GM21576 (cell line): Measurements from ENCODE around the gene INAVA.
A peak's percentile ranks its signal among the peaks of the same experiment; 100 is the strongest.

ENCODE experiments used
- ATAC-seq: cut with Tn5 transposase; IDR thresholded peaks from one replicate; pipeline ENCODE4 v1.9.1; 2021; ENCODE audit warnings: mild to moderate bottlenecking, moderate library complexity; ENCODE audit not compliant: unreplicated experiment

The INAVA gene, protein sequence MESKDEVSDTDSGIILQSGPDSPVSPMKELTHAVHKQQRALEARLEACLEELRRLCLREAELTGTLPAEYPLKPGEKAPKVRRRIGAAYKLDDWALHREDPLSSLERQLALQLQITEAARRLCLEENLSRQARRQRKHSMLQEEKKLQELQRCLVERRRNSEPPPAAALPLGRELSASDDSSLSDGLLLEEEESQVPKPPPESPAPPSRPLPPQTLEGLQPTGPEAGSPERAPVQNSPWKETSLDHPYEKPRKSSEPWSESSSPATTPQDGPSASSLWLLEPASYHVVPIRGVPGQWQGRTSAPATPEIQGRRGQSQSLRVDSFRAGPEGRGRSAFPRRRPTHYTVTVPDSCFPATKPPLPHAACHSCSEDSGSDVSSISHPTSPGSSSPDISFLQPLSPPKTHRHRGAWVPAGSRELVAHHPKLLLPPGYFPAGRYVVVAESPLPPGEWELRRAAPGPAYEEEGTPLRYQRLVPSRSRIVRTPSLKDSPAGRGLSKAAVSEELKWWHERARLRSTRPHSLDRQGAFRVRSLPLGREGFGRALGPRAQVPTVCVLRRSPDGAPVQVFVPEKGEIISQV

DNA sequence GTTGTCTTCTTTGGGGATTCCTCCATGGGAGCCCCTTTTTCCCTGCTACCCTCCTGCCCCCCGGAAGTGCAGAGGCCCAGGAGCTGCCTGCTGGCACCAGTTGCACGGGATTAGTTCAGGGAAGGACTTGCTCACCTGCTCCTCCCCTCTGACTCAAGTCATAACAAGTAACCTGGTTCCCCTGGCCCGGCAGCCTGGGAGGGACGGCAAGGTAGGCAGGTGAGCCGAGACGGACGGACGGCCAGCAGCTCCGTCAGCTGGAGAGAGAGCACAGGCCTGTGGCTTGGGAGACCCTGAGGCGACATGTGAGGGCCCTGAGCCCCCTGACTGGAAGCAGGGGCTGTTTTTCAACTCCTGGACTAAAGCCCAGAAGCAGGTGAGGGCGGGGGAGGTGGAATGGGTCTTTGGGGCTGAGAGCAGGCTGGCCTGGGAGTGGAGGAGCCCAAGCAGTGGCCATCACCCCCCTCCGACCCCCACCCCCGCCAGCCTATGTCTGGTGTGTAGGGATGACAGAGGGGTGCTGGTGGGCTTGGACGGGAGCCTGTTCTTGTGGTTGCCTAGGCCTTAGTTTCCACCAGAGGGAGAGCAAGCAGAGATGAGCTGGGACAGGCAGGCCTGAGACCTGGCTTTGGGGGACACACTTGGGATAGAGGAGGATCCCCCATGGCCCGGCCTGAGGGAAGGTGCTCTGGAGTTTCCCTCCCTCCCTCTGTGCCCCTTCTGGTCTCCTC is at the start of gene INAVA:
INAVA (plus strand) TSS at position 189 of the 731 bp plus-strand sequence. CDS start 3,501 bp downstream, outside the sequence.
- ATAC-seq, result no peak

DNA sequence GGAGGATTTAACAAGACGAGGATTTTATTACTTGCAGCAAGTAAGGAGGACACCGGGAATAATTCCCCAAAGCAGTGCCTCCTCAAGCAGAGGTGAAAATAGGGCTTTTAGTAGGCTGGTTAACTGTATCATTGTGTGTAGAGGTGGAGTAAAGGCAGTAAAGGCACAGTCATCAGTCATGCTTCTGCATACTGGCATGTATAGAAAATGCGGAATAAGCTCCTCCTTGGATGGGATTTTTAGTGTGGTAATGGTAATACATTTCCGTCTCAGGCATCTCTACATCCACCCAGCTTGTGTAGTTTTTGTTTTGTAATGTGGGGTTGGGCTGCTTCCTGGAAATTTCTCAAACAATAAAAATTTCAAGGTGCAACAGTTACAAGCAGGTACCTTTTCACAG is 49.3 kb upstream of the INAVA start:
- no peak for ATAC-seq

DNA sequence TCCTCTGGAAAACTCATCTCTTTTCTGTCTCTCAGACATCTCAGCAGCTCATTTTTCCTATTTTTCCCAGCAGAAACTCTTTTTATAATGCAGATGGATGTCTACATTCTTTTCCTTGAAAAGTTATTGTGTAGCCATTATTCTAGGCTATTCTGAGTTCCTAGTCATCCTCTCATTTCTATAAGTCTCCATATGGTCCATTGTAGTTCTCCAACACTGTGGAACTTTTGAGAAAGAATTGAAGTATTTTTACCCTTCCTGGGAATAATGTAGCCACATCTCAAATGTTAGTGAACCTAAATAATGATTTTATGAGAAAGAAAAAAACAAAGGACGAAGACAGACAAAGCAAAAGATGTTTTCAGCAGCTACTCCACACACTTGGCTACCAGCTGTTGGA is 48.3 kb upstream of the INAVA start:
- no peak for ATAC-seq

DNA sequence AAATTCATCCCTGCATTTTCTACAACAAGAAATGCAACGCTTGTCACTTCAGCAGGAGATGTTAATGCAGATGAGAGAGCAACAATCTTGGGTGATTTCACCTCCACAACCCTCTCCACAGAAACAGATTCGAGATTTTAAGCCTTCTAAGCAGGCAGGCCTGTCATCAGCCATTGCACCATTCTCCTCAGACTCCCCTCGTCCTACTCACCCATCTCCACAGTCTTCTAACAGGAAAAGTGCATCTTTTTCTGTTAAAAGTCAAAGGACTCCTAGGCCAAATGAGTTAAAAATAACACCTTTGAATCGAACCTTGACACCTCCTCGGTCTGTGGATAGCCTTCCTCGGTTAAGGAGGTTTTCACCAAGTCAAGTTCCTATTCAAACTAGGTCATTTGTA is 45.3 kb upstream of the INAVA start:
- ATAC-seq, result no peak

DNA sequence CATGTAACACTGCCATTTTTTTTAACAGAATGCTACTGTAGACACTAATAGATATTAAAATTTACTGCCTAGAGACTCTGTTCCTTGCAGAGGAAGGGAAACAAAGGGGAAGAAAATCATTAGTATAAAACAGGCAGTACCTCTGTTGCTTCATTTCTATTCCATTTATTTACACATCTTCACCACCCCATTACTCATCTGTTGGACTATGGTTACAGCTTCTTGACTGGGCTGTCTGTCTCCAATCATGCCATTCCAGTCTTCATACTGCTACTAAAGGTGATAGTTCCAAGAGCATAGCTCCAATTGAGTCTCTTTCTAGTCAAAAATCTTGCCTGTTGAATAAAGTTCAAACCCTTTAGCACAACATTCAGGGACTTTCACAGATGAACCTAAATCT is 44.1 kb upstream of the INAVA start:
- no peak for ATAC-seq

DNA sequence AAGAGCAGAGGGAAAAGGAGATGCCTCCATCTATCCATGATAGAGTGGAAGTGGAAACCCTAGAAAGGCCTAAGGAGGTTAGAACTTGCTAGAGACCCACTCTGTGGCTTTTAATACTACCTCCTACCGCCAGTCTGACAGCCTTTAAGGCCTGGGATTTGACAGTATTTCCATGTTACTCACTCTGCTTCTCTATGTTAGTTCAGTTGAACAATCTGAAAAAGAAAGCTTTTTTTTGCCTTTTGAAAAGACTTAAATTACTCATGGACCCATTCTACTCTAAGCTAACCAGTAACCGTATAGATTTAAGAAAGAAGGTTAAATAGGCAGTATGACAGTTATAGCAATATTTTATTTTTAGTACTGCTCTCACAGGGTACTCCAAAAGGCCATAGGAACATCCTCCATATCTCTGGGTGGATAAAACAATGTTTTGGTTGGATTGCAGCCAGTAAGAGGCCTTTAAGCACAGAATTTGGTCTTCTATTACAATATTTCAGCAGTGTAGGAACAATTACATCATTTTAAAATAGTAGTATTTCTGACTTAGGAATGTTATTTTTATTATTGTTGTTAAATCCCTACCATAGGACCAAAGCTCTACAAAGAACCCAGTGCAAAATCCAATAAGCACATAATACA is 37.9 kb upstream of the INAVA start:
- ATAC-seq, result no peak

DNA sequence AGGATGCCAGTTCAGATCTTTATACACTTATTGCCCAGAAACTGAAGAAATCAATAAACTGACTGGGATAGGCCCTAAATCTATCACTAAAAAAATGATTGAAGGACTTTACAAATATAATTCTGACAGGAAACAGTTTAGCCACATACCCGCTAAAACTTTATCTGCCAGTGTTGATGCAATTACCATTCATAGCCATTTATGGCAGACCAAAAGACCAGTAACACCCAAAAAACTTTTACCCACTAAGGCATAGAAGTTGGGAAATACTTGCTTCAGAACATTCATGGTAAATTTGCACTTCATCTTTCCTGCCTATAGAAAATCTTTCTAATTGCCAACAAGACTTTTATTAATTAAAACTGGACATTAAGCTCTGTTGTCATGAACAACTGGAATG is 36.9 kb upstream of the INAVA start:
- no peak for ATAC-seq

DNA sequence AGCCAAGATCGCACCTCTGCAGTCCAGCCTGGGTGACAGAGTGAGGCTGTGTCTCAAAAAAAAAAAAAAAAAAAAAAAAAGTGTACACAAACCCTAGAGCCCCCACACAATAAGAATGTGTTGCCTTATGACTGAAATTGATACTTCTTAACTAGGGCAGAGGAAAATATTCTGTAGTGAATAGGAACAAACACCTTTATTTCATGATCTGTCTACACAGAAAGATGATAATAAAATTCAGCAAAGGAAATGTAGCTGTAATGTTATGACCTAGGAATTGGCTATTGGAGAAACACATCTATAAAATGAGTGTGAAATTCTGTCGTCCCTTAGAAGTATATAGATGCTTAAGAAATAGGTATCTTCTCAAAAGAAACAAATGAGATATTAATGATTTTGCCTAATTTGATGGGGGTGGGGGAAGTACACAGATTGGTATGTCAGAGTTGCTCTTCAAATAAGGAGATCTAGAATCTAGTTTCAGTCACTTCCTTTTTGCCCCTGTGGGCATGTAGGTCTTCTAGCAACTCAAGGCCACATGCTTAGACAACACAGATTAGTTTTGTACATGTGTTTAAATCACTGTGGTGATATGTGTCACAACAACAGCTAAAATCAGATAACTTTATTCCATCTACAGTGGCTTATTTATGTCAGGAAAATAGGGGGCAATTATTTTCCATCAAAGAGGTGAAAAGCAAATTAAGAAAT is 32.6 kb upstream of the INAVA start:
- no peak for ATAC-seq

DNA sequence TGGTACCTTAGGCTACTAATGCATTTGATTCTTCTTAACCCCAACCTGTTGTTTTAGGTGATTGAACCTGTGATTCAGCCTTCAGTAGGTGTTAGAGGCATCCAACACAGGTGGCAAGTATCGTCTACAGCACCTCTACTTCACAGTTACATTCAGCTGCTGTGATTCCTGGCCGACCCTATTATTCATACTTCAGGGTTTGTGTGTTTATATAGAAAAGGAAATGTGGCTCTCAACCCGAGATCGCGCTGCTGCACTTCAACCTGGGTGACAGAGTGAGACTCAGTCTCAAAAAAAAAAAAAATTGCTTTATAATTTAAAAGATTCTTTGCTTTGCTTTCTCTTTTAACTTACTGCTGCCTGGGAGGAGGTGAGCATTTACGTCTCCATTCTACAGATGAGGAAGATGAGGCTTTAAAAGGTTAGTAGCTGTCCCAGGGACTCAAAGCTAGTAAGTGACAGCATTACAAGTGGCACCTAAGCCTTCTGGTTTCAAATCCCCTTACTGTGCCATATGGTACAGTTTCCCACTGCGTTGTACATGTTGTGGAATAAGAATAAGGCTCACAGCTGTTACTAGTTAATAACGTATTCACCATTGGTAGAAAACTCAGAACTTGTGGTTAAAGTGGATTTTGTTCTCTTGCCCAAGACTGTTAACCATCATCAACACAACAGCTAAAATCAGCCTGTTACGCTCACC is 31.8 kb upstream of the INAVA start:
- no peak for ATAC-seq

DNA sequence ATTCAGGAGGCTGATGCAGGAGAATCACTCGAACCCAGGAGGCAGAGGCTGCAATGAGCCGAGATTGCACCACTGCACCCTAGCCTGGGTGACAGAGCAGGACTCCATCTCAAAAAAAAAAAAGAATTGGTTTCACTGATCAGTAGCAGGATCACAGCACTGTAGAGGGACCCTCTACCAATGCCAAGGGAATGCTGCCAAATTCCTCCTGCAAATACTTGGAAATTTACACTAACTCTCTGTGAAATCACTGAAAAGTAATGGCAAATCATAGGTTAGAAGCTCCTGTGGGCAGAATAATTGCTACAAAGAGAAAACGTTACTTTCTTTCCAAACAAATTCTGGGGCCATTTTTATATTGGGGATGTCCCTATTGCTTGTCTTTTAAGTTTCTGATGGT is 28.6 kb upstream of the INAVA start:
- ATAC-seq, result no peak

DNA sequence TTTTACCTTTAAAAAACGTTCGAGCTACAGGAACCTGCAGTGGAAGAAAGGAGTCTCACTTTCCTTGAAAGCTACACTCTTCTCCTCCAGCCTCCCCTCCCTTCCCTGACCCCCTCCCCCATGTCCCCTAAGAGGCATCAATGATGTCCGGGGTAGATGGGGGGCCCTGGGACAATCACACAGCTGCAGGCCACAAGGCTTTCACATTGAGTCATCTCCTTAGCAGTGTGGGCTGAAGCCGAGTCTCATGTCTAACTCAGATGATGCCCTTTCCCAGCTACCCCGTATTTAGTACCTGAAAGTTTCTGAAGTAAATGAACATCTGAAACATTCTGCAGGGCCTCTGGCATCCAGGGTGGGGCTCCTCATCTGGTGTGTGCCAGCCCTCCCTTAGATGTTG is 28.2 kb upstream of the INAVA start:
- ATAC-seq, result peak; percentile 85

DNA sequence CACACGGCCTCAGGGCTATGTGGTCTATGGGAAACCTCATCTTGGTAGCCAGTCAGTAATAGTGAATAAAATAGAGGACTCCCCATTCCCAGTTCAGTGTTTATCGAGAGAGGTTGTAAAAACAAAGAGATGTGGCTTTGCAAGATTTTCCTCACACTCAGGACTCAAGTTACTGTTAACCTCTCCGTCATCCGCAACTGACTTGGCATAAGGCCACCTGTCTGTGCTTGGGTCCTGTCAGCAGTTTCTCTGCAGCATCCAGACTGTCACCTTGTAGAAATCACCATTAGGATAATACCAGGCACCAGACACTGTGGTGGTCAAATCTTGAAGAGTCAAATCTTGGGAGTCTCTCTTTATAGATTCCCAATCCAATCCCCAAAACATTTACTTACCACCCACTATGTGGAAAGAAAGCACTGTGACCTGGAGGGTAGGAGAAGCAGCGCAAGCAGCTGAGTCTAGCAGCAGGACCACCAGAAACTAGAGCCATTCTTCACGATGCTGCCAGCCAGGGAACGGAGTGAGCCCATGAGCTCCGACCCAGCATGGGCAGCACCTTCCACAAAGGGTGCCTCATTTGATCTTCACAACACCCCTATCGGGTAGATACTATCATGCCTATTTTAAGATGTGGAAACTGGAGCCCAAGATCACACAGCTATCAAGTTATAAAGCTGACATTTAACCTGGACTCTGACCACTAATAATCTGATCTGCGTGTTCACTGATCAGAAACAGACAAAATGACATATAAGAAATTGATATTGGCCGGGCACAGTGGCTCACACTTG is 27.5 kb upstream of the INAVA start:
- no peak for ATAC-seq

DNA sequence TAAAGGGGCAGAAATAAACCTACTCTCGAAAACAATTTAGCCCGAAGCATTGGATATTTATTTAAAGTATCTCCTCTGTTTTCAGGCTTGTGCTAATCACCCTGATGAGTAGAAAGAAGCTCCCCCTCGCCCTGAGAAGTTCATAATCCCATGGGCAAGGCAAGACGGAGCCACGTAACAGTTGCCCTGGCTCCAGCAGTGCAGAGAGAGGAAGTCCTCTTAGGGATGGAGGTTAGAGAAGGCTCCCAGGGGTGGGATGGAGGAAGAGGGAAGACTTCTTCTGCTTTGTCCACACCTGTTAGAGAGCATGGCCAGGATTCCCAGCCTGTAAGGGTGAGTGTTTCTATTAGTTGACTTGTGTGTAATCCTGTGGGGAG is 25.3 kb upstream of the INAVA start:
- ATAC-seq, result no peak

DNA sequence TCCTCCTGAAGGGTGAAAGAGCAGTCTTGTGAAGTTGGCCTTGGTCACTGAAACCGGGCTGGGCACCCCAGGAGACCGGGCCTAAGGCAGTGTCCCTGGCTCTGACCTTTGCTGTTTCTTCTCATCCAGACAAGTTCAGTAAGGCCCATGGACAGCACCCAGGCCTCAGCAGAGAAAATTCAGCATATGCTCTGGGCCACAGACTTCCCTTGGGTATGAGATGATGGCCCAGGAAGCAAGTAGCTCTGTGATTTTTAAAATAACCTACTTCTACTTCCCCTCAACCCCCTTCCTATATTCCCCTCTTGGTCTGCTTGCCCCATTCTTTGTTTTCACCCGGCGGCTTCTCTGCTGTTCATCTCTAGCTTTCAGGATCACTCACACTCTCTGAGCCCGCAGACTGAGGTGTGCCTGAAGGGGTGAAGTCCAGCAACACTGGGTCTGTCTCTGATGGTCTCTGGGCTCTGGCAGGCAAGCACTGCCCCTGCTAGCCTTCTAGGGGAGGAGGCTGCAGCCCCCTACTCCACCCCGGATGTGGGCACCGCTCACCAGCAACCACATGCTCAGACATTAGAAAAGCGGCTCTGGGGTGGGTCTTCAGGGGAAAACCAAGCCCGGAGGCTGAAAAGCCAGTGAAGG is 24.8 kb upstream of the INAVA start:
- peak; percentile 40 for ATAC-seq

DNA sequence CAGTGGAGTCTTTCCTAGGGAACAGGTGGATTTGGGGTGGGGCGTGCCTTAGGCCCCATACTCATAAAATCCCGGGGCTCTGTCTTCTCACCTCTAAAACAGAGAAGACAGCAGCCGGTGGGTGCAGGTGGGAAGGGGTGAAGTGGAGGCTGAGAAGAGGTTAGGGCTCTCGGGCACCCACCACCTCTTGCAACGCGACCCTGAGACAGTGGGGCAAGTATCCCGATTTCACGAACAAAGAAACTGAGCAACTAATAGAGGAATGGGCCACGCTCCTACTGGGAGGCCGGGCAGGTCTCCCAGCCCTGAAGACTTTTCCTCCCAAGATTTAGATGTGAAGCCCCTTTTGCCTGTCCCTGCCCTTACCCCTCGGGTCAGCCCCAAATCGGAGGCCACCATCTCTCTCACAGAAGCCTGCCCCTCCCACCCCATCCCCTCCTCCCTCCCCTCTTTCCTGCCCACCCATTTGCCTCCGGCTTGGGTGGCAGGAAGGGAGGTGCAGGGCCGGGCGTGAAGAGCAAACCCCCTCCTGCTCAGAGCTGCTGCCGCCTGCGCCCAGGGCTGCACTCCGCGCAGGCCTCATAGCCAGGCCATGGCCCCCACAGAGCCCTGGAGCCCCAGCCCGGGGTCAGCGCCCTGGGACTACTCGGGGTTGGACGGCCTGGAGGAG is 22.1 kb upstream of the INAVA start, which contains the start of gene GPR25:
GPR25 (plus strand) TSS at position 536 of the 670 bp plus-strand sequence; CDS start at position 593, 57 bp downstream.
- no peak for ATAC-seq

DNA sequence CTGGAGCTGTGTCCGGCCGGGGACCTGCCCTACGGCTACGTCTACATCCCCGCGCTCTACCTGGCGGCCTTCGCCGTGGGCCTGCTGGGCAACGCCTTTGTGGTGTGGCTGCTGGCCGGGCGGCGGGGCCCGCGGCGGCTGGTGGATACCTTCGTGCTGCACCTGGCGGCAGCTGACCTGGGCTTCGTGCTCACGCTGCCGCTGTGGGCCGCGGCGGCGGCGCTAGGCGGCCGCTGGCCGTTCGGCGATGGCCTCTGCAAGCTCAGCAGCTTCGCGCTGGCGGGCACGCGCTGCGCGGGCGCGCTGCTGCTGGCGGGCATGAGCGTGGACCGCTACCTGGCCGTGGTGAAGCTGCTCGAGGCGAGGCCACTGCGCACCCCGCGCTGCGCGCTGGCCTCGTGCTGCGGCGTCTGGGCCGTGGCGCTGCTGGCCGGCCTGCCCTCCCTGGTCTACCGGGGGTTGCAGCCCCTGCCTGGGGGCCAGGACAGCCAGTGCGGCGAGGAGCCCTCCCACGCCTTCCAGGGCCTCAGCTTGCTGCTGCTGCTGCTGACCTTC is 21.5 kb upstream of the INAVA start:
- no peak for ATAC-seq

DNA sequence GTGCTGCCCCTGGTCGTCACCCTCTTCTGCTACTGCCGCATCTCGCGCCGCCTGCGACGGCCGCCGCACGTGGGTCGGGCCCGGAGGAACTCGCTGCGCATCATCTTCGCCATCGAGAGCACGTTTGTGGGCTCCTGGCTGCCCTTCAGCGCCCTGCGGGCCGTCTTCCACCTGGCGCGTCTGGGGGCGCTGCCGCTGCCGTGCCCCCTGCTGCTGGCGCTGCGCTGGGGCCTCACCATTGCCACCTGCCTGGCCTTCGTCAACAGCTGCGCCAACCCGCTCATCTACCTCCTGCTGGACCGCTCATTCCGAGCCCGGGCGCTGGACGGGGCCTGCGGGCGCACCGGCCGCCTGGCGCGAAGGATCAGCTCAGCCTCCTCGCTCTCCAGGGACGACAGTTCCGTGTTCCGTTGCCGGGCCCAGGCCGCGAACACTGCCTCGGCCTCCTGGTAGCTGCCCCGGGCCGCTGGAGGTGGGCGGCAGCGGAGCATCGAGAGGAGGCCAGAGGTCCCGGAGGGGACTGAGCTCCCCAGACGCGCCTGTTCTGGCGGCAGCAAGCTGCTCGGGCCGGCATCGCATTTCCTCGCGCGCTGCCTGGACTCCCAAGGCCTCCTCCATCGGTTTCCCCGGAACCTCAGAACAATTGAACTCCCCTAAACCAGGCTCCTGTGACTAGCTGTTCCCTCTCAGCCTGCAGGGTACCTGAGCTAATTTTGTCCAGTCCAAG is 20.9 kb upstream of the INAVA start:
- no peak for ATAC-seq
